Measurements from ENCODE around the gene USP10.

- TF ChIP-seq CTCF (IDR thresholded peaks at IDR 0.05) (no peak), EP300 (IDR thresholded peaks at IDR 0.05; ENCODE audit: low read depth) (no peak), POLR2A (IDR thresholded peaks at IDR 0.05) (no peak)
Measured at GRCh38 chr16:84817613-84818012, 117.8 kb downstream of the USP10 start.

All from transverse colon (tissue), 3 donors.